ENCODE data around the gene CLDN20.

- TF ChIP-seq, protein P1, sequence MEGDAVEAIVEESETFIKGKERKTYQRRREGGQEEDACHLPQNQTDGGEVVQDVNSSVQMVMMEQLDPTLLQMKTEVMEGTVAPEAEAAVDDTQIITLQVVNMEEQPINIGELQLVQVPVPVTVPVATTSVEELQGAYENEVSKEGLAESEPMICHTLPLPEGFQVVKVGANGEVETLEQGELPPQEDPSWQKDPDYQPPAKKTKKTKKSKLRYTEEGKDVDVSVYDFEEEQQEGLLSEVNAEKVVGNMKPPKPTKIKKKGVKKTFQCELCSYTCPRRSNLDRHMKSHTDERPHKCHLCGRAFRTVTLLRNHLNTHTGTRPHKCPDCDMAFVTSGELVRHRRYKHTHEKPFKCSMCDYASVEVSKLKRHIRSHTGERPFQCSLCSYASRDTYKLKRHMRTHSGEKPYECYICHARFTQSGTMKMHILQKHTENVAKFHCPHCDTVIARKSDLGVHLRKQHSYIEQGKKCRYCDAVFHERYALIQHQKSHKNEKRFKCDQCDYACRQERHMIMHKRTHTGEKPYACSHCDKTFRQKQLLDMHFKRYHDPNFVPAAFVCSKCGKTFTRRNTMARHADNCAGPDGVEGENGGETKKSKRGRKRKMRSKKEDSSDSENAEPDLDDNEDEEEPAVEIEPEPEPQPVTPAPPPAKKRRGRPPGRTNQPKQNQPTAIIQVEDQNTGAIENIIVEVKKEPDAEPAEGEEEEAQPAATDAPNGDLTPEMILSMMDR (IDR thresholded peaks at IDR 0.05; ENCODE audit: control extremely low read depth in 1 of 3, insufficient read depth in 1 of 3, low read depth in 1 of 3, low read length in 3 of 3), result no peak
- TF ChIP-seq SP2 (IDR thresholded peaks at IDR 0.05; ENCODE audit: low read length) (no peak), NANOG (IDR thresholded peaks at IDR 0.05; ENCODE audit: insufficient read depth, low read depth, low read length, poor library complexity, severe bottlenecking) (no peak), CBX8 (IDR thresholded peaks at IDR 0.05; ENCODE audit: borderline replicate concordance, low read depth, low read length) (no peak)
Observed at GRCh38 chr6:155259204-155259603, 4.6 kb upstream of the CLDN20 start.

All from H1 (cell line).